Neural cell (in vitro differentiated cells): ENCODE results near the gene TFDP2. TPM values are rescaled to one million over a fixed set of nuclear protein-coding genes. Genes with fewer than 3 reads are reported as not detected.

ENCODE experiments used
- H2AFZ ChIP-seq: fragments of 200-600, 300-800 bp; sonication (generic), shearing (Covaris generic); 2 replicates; pipeline ENCODE4 v1.6.0; 2014; ENCODE audit warnings: low read depth, mild to moderate bottlenecking, antibody characterized with exemption, low read length, moderate library complexity
- H3F3A ChIP-seq: fragments of 200-600 bp; shearing (Covaris generic); 2 replicates; pipeline ENCODE4 v1.6.1; 2016; ENCODE audit warnings: mild to moderate bottlenecking, moderate library complexity, mixed read lengths, antibody characterized with exemption, low read length; ENCODE audit not compliant: insufficient read depth, poor library complexity, severe bottlenecking
- H3K27ac ChIP-seq: fragments of 200-600, 300-800 bp; sonication (generic), shearing (Covaris generic); 2 replicates; pipeline ENCODE4 v1.5.1; 2014; ENCODE audit warnings: mild to moderate bottlenecking, low read length, moderate library complexity
- H3K27me3 ChIP-seq: fragments of 300-800, 200-600 bp; sonication (generic), shearing (Covaris generic); 2 replicates; pipeline ENCODE4 v1.6.0; 2014; ENCODE audit warnings: mild to moderate bottlenecking, low read depth, low read length, moderate library complexity; ENCODE audit not compliant: insufficient read depth
- H3K36me3 ChIP-seq: fragments of 300-800, 200-600 bp; sonication (generic), shearing (Covaris generic); 2 replicates; pipeline ENCODE4 v1.5.1; 2014; ENCODE audit warnings: mild to moderate bottlenecking, antibody characterized with exemption, low read length, moderate library complexity; ENCODE audit not compliant: insufficient read depth
- H3K4me2 ChIP-seq: fragments of 300-800, 200-600 bp; sonication (generic), shearing (Covaris generic); 2 replicates; pipeline ENCODE4 v1.6.0; 2014; ENCODE audit warnings: mild to moderate bottlenecking, low read length
- H3K4me3 ChIP-seq: fragments of 300-800, 200-600 bp; sonication (generic), shearing (Covaris generic); 2 replicates; pipeline ENCODE4 v1.5.1; 2014; ENCODE audit warnings: mild to moderate bottlenecking, low read length, moderate library complexity
- H3K79me2 ChIP-seq: fragments of 200-600 bp; shearing (Covaris generic); replicated peaks from 2 replicates; pipeline ENCODE4 v1.6.0; 2014; ENCODE audit warnings: mild to moderate bottlenecking, low read length, moderate library complexity; ENCODE audit not compliant: insufficient read depth
- H3K9ac ChIP-seq: fragments of 300-800, 200-600 bp; sonication (generic), shearing (Covaris generic); 2 replicates; pipeline ENCODE4 v1.6.1; 2016; ENCODE audit warnings: mild to moderate bottlenecking, low read length, mixed read lengths
- H3K9me2 ChIP-seq: fragments of 200-600 bp; shearing (Covaris generic); 2 replicates; pipeline ENCODE4 v1.6.1; 2016; ENCODE audit warnings: mild to moderate bottlenecking, low read length, mixed read lengths; ENCODE audit not compliant: insufficient read depth
- H3K9me3 ChIP-seq: fragments of 200-600, 300-800 bp; sonication (generic), shearing (Covaris generic); 2 replicates; pipeline ENCODE4 v1.6.1; 2016; ENCODE audit warnings: mild to moderate bottlenecking, mixed run types, low read length, moderate library complexity, mixed read lengths
- H4K20me1 ChIP-seq: fragments of 200-600 bp; shearing (Covaris generic); 2 replicates; pipeline ENCODE4 v1.6.1; 2016; ENCODE audit warnings: mild to moderate bottlenecking, mixed run types; ENCODE audit not compliant: insufficient read depth
- EP300 ChIP-seq: fragments of 450-650 bp; conservative IDR thresholded peaks from 2 replicates; pipeline ENCODE4 v1.6.1; 2014; ENCODE audit warnings: antibody characterized with exemption, mild to moderate bottlenecking, moderate library complexity; ENCODE audit not compliant: poor library complexity, severe bottlenecking
- EZH2 ChIP-seq: fragments of 200-600, 300-800 bp; shearing (Covaris generic), sonication (generic); IDR thresholded peaks from 2 replicates; pipeline ENCODE4 v1.6.1; 2014; ENCODE audit warnings: antibody characterized with exemption, low read length, borderline replicate concordance, mild to moderate bottlenecking; ENCODE audit not compliant: insufficient read depth, poor library complexity, severe bottlenecking
- MXI1 ChIP-seq: fragments of 450-650 bp; conservative IDR thresholded peaks from 2 replicates; pipeline ENCODE4 v1.6.1; 2014; ENCODE audit warnings: antibody characterized with exemption, mild to moderate bottlenecking; ENCODE audit not compliant: poor library complexity, severe bottlenecking
- POLR2AphosphoS5 ChIP-seq: IDR thresholded peaks from 2 replicates; pipeline ENCODE4 v1.6.1; 2012
- RAD21 ChIP-seq: fragments of 450-650 bp; conservative IDR thresholded peaks from 2 replicates; pipeline ENCODE4 v1.6.1; 2014; ENCODE audit warnings: antibody characterized with exemption, mild to moderate bottlenecking, moderate library complexity
- SMC3 ChIP-seq: fragments of 450-650 bp; conservative IDR thresholded peaks from 2 replicates; pipeline ENCODE4 v1.6.1; 2014; ENCODE audit warnings: antibody characterized with exemption, mild to moderate bottlenecking, moderate library complexity; ENCODE audit not compliant: poor library complexity
- TAF1 ChIP-seq: IDR thresholded peaks from 2 replicates; pipeline ENCODE4 v1.6.1; 2012; ENCODE audit warnings: low read depth
- polyA plus RNA-seq: library from polyadenylated mRNA; depleted of rRNA; stranded (reverse); fragments of >200 nt; gene quantifications from 2 replicates; pipeline ENCODE4 v1.2.3, GENCODE V29; 2014
- TF ChIP-seq, protein P1 (sequence below): IDR thresholded peaks from 2 replicates; pipeline ENCODE4 v1.6.1; 2012; ENCODE audit warnings: borderline replicate concordance
- TF ChIP-seq, protein P2 (sequence below): fragments of 450-650 bp; IDR thresholded peaks from 2 replicates; pipeline ENCODE4 v1.5.1; 2014; ENCODE audit warnings: antibody characterized with exemption, mild to moderate bottlenecking, moderate library complexity; ENCODE audit not compliant: poor library complexity, severe bottlenecking

TFDP2 gene
- polyA plus RNA-seq, 1 donor from 2014 or later = 17.0 TPM

DNA sequence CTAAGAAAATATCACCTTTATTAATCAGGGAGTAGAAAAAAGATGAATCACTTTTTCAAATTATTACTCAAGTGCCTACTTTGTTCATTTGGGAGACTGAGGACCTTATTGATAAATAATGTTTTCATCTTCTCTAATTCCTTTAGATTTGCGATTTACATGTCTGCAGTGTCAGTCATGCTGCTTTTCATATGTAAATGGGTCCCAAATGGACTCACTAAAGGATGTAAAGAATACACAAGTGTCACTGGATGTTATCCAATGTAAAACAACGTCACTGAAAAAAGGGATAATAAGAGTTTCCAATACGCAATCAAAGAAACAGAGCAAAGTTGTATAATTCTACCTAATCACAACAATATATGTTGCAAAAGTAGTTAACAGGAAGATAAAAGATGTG, 84.9 kb downstream of the TFDP2 start:
- Histone ChIP-seq H3F3A (no peaks in the 10 kb centered on the region), H4K20me1 (no peaks in the 10 kb centered on the region), H2AFZ (no peak overlapping the region), H3K4me3 (no peak overlapping the region), H3K9ac (no peak overlapping the region), H3K27me3 (no peaks in the 10 kb centered on the region), H3K9me3 (no peaks in the 10 kb centered on the region), H3K9me2 (no peaks in the 10 kb centered on the region), H3K4me2 (no peak overlapping the region), H3K27ac (no peak overlapping the region), H3K79me2 (no peaks in the 10 kb centered on the region), H3K36me3 (no peaks in the 10 kb centered on the region)
- TF ChIP-seq EZH2 (no peak), MXI1 (no peak), POLR2AphosphoS5 (no peak), TAF1 (no peak), RAD21 (no peak)
- TF ChIP-seq, protein P1, sequence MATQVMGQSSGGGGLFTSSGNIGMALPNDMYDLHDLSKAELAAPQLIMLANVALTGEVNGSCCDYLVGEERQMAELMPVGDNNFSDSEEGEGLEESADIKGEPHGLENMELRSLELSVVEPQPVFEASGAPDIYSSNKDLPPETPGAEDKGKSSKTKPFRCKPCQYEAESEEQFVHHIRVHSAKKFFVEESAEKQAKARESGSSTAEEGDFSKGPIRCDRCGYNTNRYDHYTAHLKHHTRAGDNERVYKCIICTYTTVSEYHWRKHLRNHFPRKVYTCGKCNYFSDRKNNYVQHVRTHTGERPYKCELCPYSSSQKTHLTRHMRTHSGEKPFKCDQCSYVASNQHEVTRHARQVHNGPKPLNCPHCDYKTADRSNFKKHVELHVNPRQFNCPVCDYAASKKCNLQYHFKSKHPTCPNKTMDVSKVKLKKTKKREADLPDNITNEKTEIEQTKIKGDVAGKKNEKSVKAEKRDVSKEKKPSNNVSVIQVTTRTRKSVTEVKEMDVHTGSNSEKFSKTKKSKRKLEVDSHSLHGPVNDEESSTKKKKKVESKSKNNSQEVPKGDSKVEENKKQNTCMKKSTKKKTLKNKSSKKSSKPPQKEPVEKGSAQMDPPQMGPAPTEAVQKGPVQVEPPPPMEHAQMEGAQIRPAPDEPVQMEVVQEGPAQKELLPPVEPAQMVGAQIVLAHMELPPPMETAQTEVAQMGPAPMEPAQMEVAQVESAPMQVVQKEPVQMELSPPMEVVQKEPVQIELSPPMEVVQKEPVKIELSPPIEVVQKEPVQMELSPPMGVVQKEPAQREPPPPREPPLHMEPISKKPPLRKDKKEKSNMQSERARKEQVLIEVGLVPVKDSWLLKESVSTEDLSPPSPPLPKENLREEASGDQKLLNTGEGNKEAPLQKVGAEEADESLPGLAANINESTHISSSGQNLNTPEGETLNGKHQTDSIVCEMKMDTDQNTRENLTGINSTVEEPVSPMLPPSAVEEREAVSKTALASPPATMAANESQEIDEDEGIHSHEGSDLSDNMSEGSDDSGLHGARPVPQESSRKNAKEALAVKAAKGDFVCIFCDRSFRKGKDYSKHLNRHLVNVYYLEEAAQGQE = no peak
- TF ChIP-seq, protein P2, sequence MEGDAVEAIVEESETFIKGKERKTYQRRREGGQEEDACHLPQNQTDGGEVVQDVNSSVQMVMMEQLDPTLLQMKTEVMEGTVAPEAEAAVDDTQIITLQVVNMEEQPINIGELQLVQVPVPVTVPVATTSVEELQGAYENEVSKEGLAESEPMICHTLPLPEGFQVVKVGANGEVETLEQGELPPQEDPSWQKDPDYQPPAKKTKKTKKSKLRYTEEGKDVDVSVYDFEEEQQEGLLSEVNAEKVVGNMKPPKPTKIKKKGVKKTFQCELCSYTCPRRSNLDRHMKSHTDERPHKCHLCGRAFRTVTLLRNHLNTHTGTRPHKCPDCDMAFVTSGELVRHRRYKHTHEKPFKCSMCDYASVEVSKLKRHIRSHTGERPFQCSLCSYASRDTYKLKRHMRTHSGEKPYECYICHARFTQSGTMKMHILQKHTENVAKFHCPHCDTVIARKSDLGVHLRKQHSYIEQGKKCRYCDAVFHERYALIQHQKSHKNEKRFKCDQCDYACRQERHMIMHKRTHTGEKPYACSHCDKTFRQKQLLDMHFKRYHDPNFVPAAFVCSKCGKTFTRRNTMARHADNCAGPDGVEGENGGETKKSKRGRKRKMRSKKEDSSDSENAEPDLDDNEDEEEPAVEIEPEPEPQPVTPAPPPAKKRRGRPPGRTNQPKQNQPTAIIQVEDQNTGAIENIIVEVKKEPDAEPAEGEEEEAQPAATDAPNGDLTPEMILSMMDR = no peak

DNA sequence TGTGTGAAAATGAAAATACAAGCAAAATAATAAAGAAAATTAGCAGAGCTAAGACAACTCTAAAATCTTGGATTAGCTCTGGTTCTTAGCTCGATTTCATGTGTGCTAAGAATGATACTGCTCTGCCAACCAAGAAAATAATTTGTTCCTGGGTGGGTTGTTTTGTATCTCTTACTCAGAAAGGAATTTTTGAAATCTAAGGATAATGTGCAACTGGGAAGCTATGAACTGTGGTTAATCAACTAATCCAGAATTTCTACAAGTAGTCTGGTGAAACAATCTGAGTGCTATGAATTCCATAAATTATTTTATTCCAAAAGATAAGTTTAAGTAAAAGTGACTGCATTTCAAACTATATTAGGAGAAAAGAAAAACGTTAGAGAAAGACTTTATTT, 92.0 kb downstream of the TFDP2 start:
- H3K36me3 ChIP-seq = no peaks in the 10 kb centered on the region
- H3F3A ChIP-seq = no peaks in the 10 kb centered on the region
- no peak overlapping the region for H2AFZ ChIP-seq
- TF ChIP-seq SMC3 = no peak
- TF ChIP-seq RAD21 = no peak
- H4K20me1 ChIP-seq = no peaks in the 10 kb centered on the region
- no peak overlapping the region for H3K27ac ChIP-seq
- H3K4me3 ChIP-seq = no peak overlapping the region
- no peaks in the 10 kb centered on the region for H3K9me2 ChIP-seq
- H3K9ac ChIP-seq = no peak overlapping the region
- H3K79me2 ChIP-seq = no peaks in the 10 kb centered on the region
- H3K9me3 ChIP-seq = no peaks in the 10 kb centered on the region
- H3K27me3 ChIP-seq = no peaks in the 10 kb centered on the region
- no peak overlapping the region for H3K4me2 ChIP-seq

DNA sequence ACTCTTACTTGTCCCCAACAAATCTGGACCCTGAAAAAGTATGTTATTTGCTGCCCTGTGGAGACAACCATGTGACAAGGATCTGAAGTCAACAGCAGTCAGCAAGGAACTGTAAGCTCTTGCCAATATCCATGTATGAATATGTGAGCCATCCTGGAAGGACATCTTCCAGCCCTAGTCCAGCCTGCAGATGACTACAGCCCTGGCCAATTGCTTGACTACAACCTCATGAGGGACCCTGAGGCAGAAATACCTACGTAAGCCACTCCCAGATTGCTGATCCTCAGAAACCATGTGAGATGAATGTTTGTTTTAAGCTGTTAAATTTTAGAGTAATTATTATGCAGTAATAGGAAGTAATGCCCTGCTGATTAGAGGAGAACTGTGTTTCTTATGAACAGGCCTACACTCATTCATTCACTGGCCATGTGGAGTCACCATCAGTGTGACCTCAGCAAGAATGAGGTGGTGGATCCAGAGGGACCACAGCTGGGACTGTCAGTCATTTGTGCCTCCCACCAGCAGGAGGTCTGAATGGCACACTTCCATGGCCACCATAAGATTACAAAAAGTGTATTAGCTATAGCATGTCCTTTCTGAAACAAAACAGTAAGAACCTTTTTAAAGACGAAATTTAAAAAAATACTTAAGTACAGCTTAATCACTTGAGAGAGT, 92.6 kb downstream of the TFDP2 start:
- no peak for TF ChIP-seq POLR2AphosphoS5
- TF ChIP-seq, protein P1 = no peak
- TF ChIP-seq EP300 = no peak
- TF ChIP-seq SMC3 = no peak
- TF ChIP-seq RAD21 = no peak
- TF ChIP-seq EZH2 = no peak
- TF ChIP-seq, protein P2 = no peak
- TF ChIP-seq MXI1 = no peak
- no peak for TF ChIP-seq TAF1
- Histone ChIP-seq H3K4me3 (no peak overlapping the region), H2AFZ (no peak overlapping the region), H3K9me3 (no peaks in the 10 kb centered on the region), H3K4me2 (no peak overlapping the region), H3K36me3 (no peaks in the 10 kb centered on the region), H3K27me3 (no peaks in the 10 kb centered on the region), H3F3A (no peaks in the 10 kb centered on the region), H3K9ac (no peak overlapping the region), H3K9me2 (no peaks in the 10 kb centered on the region), H3K27ac (no peak overlapping the region), H3K79me2 (no peaks in the 10 kb centered on the region), H4K20me1 (no peaks in the 10 kb centered on the region)
